Smooth muscle cell (in vitro differentiated cells): ENCODE measurements around the gene FIGLA. TPM values are rescaled to one million over a fixed set of nuclear protein-coding genes. Genes with fewer than 3 reads are reported as not detected.

Source experiments
- DNase-seq: peaks from one replicate; lab custom pipeline; 2025; ENCODE audit not compliant: unreplicated experiment; lab: John Stamatoyannopoulos, UW
- H2AFZ ChIP-seq: fragments of 200-600 bp; sonication (generic); 2 replicates; pipeline ENCODE4 v1.6.0; 2016; ENCODE audit warnings: antibody characterized with exemption, low read depth, mild to moderate bottlenecking
- H3F3A ChIP-seq: fragments of 200-600 bp; sonication (generic); 2 replicates; pipeline ENCODE4 v1.6.0; 2017; ENCODE audit warnings: antibody characterized with exemption, low read depth
- H3K27ac ChIP-seq: fragments of 200-600 bp; sonication (generic); 2 replicates; pipeline ENCODE4 v1.5.1; 2016; ENCODE audit warnings: low read depth, mild to moderate bottlenecking
- H3K27me3 ChIP-seq: fragments of 200-600 bp; sonication (generic); 2 replicates; pipeline ENCODE4 v1.6.1; 2016; ENCODE audit warnings: low read depth, mild to moderate bottlenecking
- H3K36me3 ChIP-seq: fragments of 200-600 bp; sonication (generic); 2 replicates; pipeline ENCODE4 v1.5.1; 2016; ENCODE audit warnings: low read depth
- H3K4me1 ChIP-seq: fragments of 200-600 bp; sonication (generic); 2 replicates; pipeline ENCODE4 v1.5.1; 2016; ENCODE audit warnings: low read depth
- H3K4me2 ChIP-seq: fragments of 200-600 bp; sonication (generic); 2 replicates; pipeline ENCODE4 v1.6.0; 2016; ENCODE audit warnings: mild to moderate bottlenecking
- H3K4me3 ChIP-seq: fragments of 200-600 bp; sonication (generic); 2 replicates; pipeline ENCODE4 v1.5.1; 2016; ENCODE audit warnings: mild to moderate bottlenecking
- H3K79me2 ChIP-seq: fragments of 200-600 bp; sonication (generic); 2 replicates; pipeline ENCODE4 v1.6.0; 2016; ENCODE audit warnings: low read depth, mild to moderate bottlenecking
- H3K9ac ChIP-seq: fragments of 200-600 bp; sonication (generic); 2 replicates; pipeline ENCODE4 v1.6.0; 2016; ENCODE audit warnings: low read depth
- H3K9me3 ChIP-seq: fragments of 200-600 bp; sonication (generic); replicated peaks from 2 replicates; pipeline ENCODE4 v1.5.1; 2016; ENCODE audit warnings: low read depth
- H4K20me1 ChIP-seq: fragments of 200-600 bp; sonication (generic); 2 replicates; pipeline ENCODE4 v1.6.0; 2016; ENCODE audit warnings: low read depth
- WGBS: methylation state at CpG from one replicate; pipeline ENCODE4 v1.1.7; 2016; ENCODE audit warnings: low lambda C conversion rate; 5-methylcytosine and 5-hydroxymethylcytosine counted together
- polyA plus RNA-seq: library from polyadenylated mRNA; unstranded; fragments of >200 nt; fragmentation: Nextera tagmentation; extraction: Ambion mirVana; gene quantifications from 2 replicates; pipeline ENCODE4 v1.2.1, GENCODE V29; 2016
- total RNA-seq: library from RNA; depleted of rRNA; stranded (reverse); fragments of >200 nt; gene quantifications from 2 replicates; pipeline ENCODE4 v1.2.3, GENCODE V29; 2014
- TF ChIP-seq, protein P1 (sequence below): fragments of 200-600 bp; sonication (generic); IDR thresholded peaks from 2 replicates; pipeline ENCODE4 v1.5.1; 2017; ENCODE audit warnings: borderline replicate concordance, mild to moderate bottlenecking, antibody characterized with exemption; ENCODE audit not compliant: insufficient read depth, poor library complexity, severe bottlenecking

FIGLA gene
- total and polyA plus RNA-seq, 2 experiments from 2014 or later: not detected

DNA sequence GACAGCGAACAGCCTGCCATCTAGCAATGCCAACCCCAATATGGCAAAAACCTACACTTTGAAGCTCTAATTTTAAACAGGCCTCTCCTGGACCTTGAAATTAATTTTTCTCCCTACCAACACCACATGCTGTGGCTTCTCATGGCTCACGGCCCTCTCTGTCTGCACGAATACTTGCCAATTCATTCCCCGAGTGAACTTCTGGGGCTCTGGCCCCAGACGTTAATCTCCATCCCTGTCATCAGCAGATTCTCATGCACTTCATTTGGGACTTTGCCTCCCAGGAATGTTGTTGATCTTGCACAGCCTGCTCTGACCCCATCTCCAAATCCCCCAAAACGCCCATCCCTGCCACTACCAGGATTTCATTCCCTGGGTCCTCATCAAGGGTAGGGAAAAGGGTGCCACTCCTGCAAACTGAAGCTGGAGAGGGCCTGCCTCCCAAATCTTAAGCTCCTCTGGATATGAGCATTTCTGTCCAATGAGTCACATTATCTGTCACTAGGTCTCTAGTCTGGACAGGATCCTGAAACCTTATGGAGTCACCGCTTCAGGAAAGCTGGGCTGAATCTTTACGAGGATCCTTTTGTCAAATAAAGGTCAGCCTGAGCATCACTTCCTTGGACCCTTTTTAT, 10.4 kb downstream of the FIGLA start:
- Histone ChIP-seq H3K4me1 (peaks cover 8% of the 10 kb centered on the region), H3K27me3 (no peaks in the 10 kb centered on the region), H3K27ac (peak overlapping the region; percentile 87), H3K36me3 (no peaks in the 10 kb centered on the region), H4K20me1 (no peaks in the 10 kb centered on the region), H3F3A (peaks cover 15% of the 10 kb centered on the region), H3K9ac (peak overlapping the region; percentile 65), H3K79me2 (no peaks in the 10 kb centered on the region), H3K4me3 (no peak overlapping the region), H3K4me2 (peak overlapping the region; percentile 37), H2AFZ (no peak overlapping the region), H3K9me3 (no peaks in the 10 kb centered on the region)
- DNase-seq: no peak
- TF ChIP-seq, protein P1, sequence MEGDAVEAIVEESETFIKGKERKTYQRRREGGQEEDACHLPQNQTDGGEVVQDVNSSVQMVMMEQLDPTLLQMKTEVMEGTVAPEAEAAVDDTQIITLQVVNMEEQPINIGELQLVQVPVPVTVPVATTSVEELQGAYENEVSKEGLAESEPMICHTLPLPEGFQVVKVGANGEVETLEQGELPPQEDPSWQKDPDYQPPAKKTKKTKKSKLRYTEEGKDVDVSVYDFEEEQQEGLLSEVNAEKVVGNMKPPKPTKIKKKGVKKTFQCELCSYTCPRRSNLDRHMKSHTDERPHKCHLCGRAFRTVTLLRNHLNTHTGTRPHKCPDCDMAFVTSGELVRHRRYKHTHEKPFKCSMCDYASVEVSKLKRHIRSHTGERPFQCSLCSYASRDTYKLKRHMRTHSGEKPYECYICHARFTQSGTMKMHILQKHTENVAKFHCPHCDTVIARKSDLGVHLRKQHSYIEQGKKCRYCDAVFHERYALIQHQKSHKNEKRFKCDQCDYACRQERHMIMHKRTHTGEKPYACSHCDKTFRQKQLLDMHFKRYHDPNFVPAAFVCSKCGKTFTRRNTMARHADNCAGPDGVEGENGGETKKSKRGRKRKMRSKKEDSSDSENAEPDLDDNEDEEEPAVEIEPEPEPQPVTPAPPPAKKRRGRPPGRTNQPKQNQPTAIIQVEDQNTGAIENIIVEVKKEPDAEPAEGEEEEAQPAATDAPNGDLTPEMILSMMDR: no peak
- 23% methylated on average over 8 of the region's 8 CpGs for WGBS

DNA sequence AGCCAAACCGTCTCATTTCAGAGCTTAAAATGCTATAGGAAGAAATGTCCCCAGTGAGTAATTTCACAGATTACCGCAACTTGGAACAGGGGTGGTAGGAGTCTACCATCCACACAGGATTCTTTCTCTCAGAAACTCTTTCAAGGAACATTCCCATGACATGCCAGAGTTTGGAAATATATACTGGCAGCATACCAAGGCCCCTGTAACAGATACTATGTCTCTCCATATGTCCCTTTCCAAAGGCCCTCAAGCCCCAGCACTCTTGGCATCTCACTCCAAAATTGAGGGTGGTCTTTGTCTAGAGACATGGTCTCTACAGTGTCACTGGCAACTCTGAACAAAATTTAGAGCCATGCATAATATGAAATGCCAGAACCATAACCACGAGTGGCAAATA, 11.0 kb downstream of the FIGLA start:
- no peak for DNase-seq
- H2AFZ ChIP-seq: no peak overlapping the region
- H3K4me2 ChIP-seq: peak overlapping the region; percentile 14
- no peak overlapping the region for H3K4me3 ChIP-seq
- TF ChIP-seq, protein P1: no peak
- peak overlapping the region; percentile 65 for H3K9ac ChIP-seq
- no peaks in the 10 kb centered on the region for H3K79me2 ChIP-seq
- WGBS: 47% methylated on average over 3 of the region's 3 CpGs
- H3K4me1 ChIP-seq: peaks cover 8% of the 10 kb centered on the region
- no peaks in the 10 kb centered on the region for H3K9me3 ChIP-seq
- peaks cover 15% of the 10 kb centered on the region for H3F3A ChIP-seq
- no peaks in the 10 kb centered on the region for H3K27me3 ChIP-seq
- peak overlapping the region; percentile 87 for H3K27ac ChIP-seq
- H4K20me1 ChIP-seq: no peaks in the 10 kb centered on the region
- no peaks in the 10 kb centered on the region for H3K36me3 ChIP-seq

DNA sequence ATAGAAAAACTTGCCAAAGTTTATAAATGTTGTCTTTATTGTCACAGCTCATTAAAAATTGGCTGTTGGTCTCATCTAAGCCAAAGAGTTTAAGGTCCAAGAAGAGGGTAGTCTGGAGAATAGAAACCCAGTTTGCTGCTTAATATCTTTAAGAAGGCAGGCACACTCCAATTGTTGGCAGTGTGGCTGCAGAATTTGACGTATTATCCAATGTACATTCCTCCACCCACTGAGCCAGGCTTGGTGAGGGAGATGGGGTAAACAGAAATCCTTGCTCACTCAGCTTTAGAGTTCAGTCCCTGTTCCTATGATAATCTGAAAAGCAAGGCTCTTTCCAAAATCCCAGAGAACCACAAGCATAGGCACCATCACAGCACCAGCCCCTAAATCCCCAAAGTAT, 11.8 kb downstream of the FIGLA start:
- WGBS: 5% methylated on average over 1 of the region's 1 CpG
- H3K36me3 ChIP-seq: no peaks in the 10 kb centered on the region
- no peak for DNase-seq
- H3K27me3 ChIP-seq: no peaks in the 10 kb centered on the region
- H3K4me3 ChIP-seq: no peak overlapping the region
- peaks cover 8% of the 10 kb centered on the region for H3K4me1 ChIP-seq
- no peaks in the 10 kb centered on the region for H4K20me1 ChIP-seq
- H3K27ac ChIP-seq: peak overlapping the region; percentile 87
- peaks cover 15% of the 10 kb centered on the region for H3F3A ChIP-seq
- H3K4me2 ChIP-seq: peak overlapping the region; percentile 14
- no peaks in the 10 kb centered on the region for H3K79me2 ChIP-seq
- H3K9ac ChIP-seq: peak overlapping the region; percentile 65
- no peaks in the 10 kb centered on the region for H3K9me3 ChIP-seq
- H2AFZ ChIP-seq: no peak overlapping the region
- TF ChIP-seq, protein P1: no peak

DNA sequence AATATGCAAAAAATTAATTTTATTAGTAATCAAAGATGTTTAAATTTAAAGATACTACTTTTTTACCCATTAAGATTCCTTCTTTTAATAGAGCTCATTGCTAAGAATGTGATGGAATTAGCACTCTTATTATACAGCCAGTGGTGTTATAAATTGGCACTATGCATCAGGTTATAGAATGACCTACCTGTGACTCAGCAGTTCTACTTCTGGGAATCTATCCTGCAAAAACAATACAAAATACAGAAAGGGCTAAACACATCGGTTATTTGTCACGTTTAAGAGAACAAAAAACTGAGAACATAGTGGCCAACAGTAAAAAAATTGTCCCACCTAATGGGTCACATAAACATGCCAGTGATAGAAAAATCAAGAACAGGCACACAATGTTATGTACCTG, 13.0 kb downstream of the FIGLA start:
- Histone ChIP-seq H3F3A (peaks cover 10% of the 10 kb centered on the region), H3K9ac (no peak overlapping the region), H3K4me3 (no peak overlapping the region), H3K79me2 (no peaks in the 10 kb centered on the region), H3K4me1 (peaks cover 8% of the 10 kb centered on the region), H3K27ac (no peak overlapping the region), H3K4me2 (no peak overlapping the region), H3K9me3 (no peaks in the 10 kb centered on the region), H3K36me3 (no peaks in the 10 kb centered on the region), H4K20me1 (no peaks in the 10 kb centered on the region), H3K27me3 (no peaks in the 10 kb centered on the region), H2AFZ (no peak overlapping the region)
- WGBS: 88% methylated on average over 2 of the region's 2 CpGs
- TF ChIP-seq, protein P1: no peak
- no peak for DNase-seq
